ENCODE results near the gene AFF2.

GRCh38 chrX:148540671-148541583, 40.5 kb downstream of the AFF2 start:
- TF ChIP-seq CTCF (IDR thresholded peaks at IDR 0.05) = no peak
- TF ChIP-seq POLR2A (IDR thresholded peaks at IDR 0.05) = no peak
- no peak for TF ChIP-seq POLR2AphosphoS5 (IDR thresholded peaks at IDR 0.05)
- TF ChIP-seq EP300 (IDR thresholded peaks at IDR 0.05) = no peak
